GM12873 (cell line): Measurements from ENCODE around the gene TMCC2.

Experiments
- CTCF ChIP-seq: IDR thresholded peaks from 2 replicates; pipeline ENCODE4 v1.5.1; 2012; ENCODE audit warnings: low read depth, mild to moderate bottlenecking, moderate library complexity, low read length, control low read depth; ENCODE audit not compliant: insufficient read depth; ENCODE audit errors: missing control alignments

TMCC2 gene

DNA sequence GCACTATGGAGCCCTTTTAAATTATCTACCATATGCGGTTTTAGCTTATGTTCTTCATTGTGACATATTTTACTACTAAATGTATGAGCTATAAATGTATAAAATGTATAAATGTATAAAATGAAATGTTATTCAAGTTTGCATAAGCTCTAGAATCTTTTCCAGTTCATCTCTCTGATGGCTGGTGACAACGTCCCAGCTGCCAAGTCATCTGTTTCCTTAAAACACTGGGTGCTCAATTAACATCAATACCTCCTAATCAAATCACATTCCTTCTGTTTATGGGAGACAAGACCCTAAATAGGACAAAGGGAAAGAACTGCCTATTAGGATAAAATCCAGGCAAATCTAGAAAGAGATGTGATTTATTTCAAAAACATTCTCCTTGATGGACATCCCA is 39.1 kb upstream of the TMCC2 start:
- no peak for TF ChIP-seq CTCF

DNA sequence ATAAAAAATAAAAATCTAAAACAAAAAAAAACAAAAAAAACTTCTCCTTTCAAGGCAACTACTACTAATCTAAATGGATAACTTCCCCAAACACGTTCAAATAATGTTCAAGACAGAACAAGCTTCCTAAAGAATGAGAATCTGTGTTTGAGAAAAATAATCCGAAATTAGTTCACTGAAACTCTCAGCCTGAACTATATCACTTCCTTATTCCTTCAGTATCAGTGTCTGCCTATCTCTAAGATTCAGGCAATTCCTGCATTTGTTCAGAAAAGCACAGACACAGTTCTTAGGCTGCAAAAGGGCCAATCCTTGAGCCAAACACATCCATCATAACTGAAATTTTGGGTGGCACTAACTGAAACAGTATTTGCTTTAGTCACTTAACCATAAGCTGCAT is 38.6 kb upstream of the TMCC2 start:
- TF ChIP-seq CTCF: no peak

- TF ChIP-seq CTCF: no peak
Observed at GRCh38 chr1:205190845-205191577, 36.7 kb upstream of the TMCC2 start.

- no peak for TF ChIP-seq CTCF
Observed at GRCh38 chr1:205191622-205192021, 36.1 kb upstream of the TMCC2 start.

GRCh38 chr1:205192287-205192686 is 35.5 kb upstream of the TMCC2 start:
- no peak for TF ChIP-seq CTCF

DNA sequence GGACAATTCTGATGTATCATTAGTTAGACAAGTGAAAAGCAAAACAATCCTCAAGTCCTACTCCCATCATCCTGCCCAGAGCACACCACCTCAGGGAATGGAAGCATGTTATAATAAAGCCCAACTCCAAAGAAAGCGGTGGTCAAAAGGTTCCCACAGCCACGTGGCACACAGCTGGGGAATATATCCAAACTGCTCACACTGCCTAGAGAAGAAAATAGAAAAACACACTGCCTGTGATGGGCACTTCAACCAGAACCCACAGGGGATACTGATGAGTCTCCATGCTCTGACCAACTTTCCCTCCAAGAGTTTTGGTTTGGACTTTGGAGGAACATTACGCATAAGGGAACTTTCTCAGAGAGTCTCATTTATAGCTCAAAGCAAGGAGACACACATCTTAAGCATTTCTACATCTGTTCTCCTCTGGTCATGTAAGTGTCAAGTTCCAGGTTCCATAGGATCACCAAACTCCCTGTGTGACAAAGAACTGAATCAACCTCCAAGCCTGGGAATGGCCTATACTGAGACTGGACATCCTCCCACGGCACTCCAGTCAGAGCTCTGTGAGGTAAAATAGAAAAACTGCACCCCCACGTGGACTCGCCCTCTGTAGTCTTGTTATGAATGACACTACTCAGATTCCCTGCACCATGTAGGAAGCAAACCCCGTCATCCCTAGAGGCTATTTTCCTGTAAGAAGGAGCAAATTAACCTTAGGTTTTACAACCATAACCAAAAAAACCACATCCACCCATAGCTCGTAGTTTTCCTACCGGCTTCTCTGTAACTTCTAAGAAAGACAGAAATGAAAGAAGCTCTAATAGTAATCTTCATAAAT is 28.4 kb upstream of the TMCC2 start:
- no peak for TF ChIP-seq CTCF

- TF ChIP-seq CTCF: no peak
Observed at GRCh38 chr1:205199931-205200299, 27.8 kb upstream of the TMCC2 start.
